GM12801 (cell line): ENCODE measurements around the gene QSOX1.
A peak's percentile ranks its signal among the peaks of the same experiment; 100 is the strongest.

Source experiments
- TF ChIP-seq, protein P1 (sequence below): IDR thresholded peaks from one replicate; pipeline ENCODE4 v1.5.1; 2011; ENCODE audit warnings: control low read depth; ENCODE audit not compliant: insufficient read length; ENCODE audit errors: extremely low read depth

Gene QSOX1

DNA sequence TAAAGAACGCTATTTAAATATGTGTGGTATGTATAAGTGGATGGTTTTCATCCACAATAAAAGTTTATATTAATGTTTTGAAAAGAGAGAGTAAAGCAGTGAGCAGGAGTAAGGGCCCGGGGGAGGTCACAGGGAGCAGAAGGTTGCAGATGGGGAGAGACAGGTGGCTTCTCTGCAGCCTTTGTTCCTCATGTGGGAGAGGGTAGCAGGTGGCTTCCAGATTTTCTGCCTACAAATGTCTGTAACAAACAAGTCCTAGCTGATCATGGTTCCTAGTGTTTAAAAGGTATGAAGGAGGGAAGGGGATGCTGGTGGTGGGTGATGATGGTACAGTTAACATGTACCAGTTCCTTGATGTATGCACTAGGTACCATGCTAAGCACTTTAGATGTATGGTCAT lies 18.8 kb downstream of the QSOX1 start:
- TF ChIP-seq, protein P1, sequence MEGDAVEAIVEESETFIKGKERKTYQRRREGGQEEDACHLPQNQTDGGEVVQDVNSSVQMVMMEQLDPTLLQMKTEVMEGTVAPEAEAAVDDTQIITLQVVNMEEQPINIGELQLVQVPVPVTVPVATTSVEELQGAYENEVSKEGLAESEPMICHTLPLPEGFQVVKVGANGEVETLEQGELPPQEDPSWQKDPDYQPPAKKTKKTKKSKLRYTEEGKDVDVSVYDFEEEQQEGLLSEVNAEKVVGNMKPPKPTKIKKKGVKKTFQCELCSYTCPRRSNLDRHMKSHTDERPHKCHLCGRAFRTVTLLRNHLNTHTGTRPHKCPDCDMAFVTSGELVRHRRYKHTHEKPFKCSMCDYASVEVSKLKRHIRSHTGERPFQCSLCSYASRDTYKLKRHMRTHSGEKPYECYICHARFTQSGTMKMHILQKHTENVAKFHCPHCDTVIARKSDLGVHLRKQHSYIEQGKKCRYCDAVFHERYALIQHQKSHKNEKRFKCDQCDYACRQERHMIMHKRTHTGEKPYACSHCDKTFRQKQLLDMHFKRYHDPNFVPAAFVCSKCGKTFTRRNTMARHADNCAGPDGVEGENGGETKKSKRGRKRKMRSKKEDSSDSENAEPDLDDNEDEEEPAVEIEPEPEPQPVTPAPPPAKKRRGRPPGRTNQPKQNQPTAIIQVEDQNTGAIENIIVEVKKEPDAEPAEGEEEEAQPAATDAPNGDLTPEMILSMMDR: no peak

DNA sequence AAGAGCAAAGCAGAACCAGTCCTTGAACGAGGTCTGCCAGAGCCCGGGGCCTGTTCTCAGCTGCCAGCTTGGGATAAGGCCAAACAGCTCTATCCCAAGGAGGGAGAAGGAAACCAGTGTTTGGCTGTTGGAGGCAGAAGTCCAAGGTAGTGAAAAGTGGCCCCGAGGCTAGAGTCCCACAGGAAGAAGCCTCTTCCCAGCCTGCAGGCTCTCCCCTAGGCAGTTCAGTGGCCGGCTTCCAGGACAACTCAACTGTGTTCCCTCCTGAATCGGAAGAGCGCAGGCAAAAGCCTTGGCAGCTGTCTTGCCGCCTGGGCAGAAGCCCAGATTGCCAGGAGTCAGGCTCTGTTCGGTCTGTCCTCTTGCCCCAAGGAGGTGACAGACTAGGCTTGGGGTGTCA lies 19.3 kb downstream of the QSOX1 start:
- TF ChIP-seq, protein P1: no peak

DNA sequence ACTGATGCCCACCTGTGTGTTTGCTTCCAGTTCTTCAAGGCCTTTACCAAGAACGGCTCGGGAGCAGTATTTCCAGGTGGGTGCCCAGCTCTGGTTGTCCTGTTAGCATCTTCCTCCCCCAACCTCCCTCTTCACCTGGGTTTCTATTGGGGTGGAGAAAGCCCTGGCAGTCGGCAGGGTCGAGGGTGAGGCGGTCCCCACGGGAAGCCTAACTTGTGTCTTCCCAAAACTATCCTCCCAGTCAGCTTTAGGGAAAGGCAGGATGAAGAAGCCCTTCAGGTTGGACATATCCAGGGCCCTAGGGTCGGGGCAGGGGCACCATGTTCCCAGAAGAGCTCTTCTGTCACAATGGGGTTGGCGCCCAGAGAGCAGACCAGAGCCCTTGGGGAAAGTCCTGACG lies 20.6 kb downstream of the QSOX1 start:
- TF ChIP-seq, protein P1: no peak

DNA sequence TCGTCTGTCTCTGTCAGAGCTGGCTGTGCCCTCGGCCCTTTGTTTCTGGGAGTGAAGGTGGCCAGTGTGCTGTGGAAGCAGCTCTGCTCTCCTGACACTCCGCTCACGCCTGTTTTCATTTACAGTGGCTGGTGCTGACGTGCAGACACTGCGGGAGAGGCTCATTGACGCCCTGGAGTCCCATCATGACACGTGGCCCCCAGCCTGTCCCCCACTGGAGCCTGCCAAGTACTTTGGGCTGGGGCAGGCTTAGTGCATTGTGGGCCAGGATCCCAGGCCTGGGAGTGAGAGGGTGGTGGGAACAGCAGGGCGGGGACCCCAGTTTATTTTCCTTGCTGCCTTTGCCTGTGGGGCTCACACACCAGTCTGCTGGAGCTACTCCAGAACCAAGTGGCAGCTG lies 21.1 kb downstream of the QSOX1 start:
- TF ChIP-seq, protein P1: no peak

DNA sequence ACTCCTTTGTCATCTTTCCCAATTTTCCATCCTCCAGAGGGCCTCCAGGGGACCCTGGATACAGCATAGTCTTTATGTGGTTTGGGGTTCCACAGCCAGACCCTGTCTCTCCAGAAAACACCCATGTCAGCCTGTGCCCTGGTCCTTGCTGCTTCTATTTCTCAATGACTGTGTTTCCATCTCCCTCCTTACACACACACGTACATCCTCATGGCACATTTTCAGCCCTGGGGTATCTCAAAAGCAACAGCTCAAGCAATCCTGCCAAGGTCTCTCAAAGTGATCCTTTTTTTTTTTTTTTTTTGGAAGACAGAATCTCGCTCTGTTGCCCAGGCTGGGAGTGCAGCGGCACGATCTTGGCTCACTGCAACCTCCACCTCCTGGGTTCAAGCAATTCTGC lies 22.3 kb downstream of the QSOX1 start:
- TF ChIP-seq, protein P1: no peak

DNA sequence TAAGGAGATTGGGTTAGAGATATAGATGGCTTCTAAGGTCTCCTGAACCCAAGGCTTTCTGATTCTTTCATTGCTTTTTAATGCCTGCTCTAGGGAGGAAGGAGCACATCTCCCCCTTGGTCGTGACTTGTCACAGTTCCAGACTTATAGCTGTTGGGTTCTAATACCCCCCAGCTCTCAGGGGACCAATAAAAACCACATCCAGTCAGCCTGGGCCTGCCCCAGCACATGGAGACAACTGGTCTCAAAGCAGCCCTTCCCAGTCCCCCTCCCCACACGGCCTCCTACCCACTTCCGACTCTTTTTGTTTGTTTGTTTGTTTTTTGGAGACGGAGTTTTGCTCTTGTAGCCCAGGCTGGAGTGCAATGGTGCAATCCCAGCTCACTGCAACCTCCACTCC lies 23.3 kb downstream of the QSOX1 start:
- TF ChIP-seq, protein P1: no peak

DNA sequence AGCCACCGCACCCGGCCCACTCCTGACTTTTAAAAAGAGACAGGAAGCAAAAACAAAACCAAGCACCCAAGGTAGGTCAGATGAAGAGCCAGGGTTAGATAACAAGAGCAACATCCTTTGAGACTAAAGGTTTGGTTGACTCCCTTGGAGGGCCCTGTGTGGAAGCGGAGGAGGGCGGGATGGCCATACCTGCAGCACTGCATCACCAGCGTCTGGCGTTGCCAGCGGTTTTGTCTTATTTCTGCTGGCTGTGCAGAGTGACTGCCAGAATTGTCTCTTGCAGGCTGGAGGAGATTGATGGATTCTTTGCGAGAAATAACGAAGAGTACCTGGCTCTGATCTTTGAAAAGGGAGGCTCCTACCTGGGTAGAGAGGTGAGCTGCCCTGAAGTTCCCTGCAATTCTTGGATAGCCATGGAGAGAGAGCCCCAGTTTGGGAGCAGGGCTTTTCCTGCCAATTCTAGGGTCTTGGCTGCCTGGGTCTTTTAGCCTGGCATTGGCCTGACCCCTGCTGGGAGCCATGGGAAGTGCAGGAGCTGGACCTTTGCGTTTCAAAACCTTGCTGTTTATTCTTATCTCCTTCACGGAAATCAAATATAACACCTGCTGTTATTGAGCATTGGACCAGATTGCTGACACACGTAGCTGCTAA lies 24.0 kb downstream of the QSOX1 start:
- TF ChIP-seq, protein P1: peak; percentile 93
